SK-N-SH (cell line): ENCODE measurements around the gene SRSF12. TPM values are rescaled to one million over a fixed set of nuclear protein-coding genes. Genes with fewer than 3 reads are reported as not detected.

ENCODE experiments used
- CTCF ChIA-PET: fragments of 300-600, 350-600 bp; formaldehyde crosslinking; extraction: SDS; loops from one replicate; lab custom pipeline; 2021; lab: Yijun Ruan, JAX
- POLR2A ChIA-PET: fragments of 350-600 bp; sonication (Branson Sonifier 250); formaldehyde crosslinking; extraction: SDS; loops from one replicate; lab custom pipeline; 2020; ENCODE audit warnings: antibody characterized with exemption, inconsistent platforms; lab: Yijun Ruan, JAX
- DNase-seq: peaks from one replicate; pipeline ENCODE4 v3.0.0; 2012
- H2AFZ ChIP-seq: fragments of 200-600 bp; sonication (generic); 2 replicates; pipeline ENCODE4 v1.8.1; 2016; ENCODE audit warnings: antibody characterized with exemption, mild to moderate bottlenecking, low read depth
- H3F3A ChIP-seq: fragments of 200-600 bp; sonication (generic); replicated peaks from 2 replicates; pipeline ENCODE3; 2016; ENCODE audit warnings: antibody characterized with exemption, mild to moderate bottlenecking; ENCODE audit not compliant: insufficient read depth
- H3K27ac ChIP-seq, 2 experiments: fragments of 200-500 bp in 1 of 2; fragments of 200-600 bp in 1 of 2; sonication (Bioruptor generic) in 1 of 2; sonication (generic), shearing (Covaris generic) in 1 of 2; 2 replicates each; pipeline versions ENCODE4 v1.5.1 to v1.6.1; 2014 to 2016; ENCODE audit warnings: low read depth in 2 of 2, inconsistent platforms in 1 of 2, low read length in 1 of 2, mild to moderate bottlenecking in 1 of 2, mixed read lengths in 1 of 2
- H3K27me3 ChIP-seq: fragments of 200-600 bp; sonication (generic), shearing (Covaris generic); 2 replicates; pipeline ENCODE4 v1.6.1; 2016; ENCODE audit warnings: mixed run types; ENCODE audit not compliant: insufficient read depth
- H3K36me3 ChIP-seq, 2 experiments: fragments of 200-500 bp in 1 of 2; fragments of 200-600 bp in 1 of 2; sonication (Bioruptor generic) in 1 of 2; sonication (generic) in 1 of 2; replicated peaks in 1 of 2; 2 replicates each; pipeline versions ENCODE3 to v1.5.1; 2014 to 2016; ENCODE audit warnings: low read length in 1 of 2, mild to moderate bottlenecking in 1 of 2; ENCODE audit not compliant: insufficient read depth in 2 of 2, control insufficient read depth in 1 of 2
- H3K4me1 ChIP-seq, 2 experiments: fragments of 200-500 bp in 1 of 2; fragments of 200-600 bp in 1 of 2; sonication (Bioruptor generic) in 1 of 2; sonication (generic), shearing (Covaris generic) in 1 of 2; 2 replicates each; pipeline versions ENCODE4 v1.5.1 to v1.6.1; 2014 to 2016; ENCODE audit warnings: low read depth in 1 of 2, low read length in 1 of 2, mixed run types in 1 of 2; ENCODE audit not compliant: insufficient read depth in 2 of 2, control insufficient read depth in 1 of 2
- H3K4me2 ChIP-seq: fragments of 200-600 bp; sonication (generic), shearing (Covaris generic); 2 replicates; pipeline ENCODE4 v1.6.1; 2017; ENCODE audit warnings: mixed run types
- H3K4me3 ChIP-seq, 2 experiments: fragments of 200-500 bp in 1 of 2; fragments of 200-600 bp in 1 of 2; sonication (Bioruptor generic) in 1 of 2; sonication (generic), shearing (Covaris generic) in 1 of 2; 2 replicates each; pipeline versions ENCODE4 v1.5.1 to v1.8.1; 2014 to 2016; ENCODE audit warnings: low read depth in 2 of 2, inconsistent platforms in 1 of 2, low read length in 1 of 2, mild to moderate bottlenecking in 1 of 2, mixed read lengths in 1 of 2, moderate library complexity in 1 of 2
- H3K79me2 ChIP-seq: fragments of 200-600 bp; sonication (generic); 2 replicates; pipeline ENCODE4 v1.8.1; 2017; ENCODE audit warnings: mild to moderate bottlenecking; ENCODE audit not compliant: insufficient read depth
- H3K9ac ChIP-seq: fragments of 200-600 bp; sonication (generic); 2 replicates; pipeline ENCODE4 v1.6.1; 2017; ENCODE audit warnings: mixed run types
- H3K9me2 ChIP-seq: fragments of 200-600 bp; sonication (generic); 2 replicates; pipeline ENCODE4 v1.6.1; 2017; ENCODE audit warnings: mixed run types
- H3K9me3 ChIP-seq: fragments of 200-600 bp; sonication (generic); 2 replicates; pipeline ENCODE4 v1.6.1; 2017; ENCODE audit warnings: mixed run types, mild to moderate bottlenecking, moderate library complexity
- H4K20me1 ChIP-seq: fragments of 200-600 bp; sonication (generic); 2 replicates; pipeline ENCODE4 v1.6.1; 2017; ENCODE audit warnings: mild to moderate bottlenecking, mixed run types; ENCODE audit not compliant: insufficient read depth
- ELF1 ChIP-seq: IDR thresholded peaks from 2 replicates; pipeline ENCODE4 v1.4.0; 2012
- EP300 ChIP-seq, 2 experiments: IDR thresholded peaks; 2 replicates each; pipeline versions ENCODE4 v1.4.0 to v1.6.1; 2012; ENCODE audit warnings: borderline replicate concordance in 1 of 2, low read depth in 1 of 2, low read length in 1 of 2
- FOSL2 ChIP-seq: IDR thresholded peaks from 2 replicates; pipeline ENCODE4 v1.4.0; 2012; ENCODE audit warnings: low read depth, mild to moderate bottlenecking, moderate library complexity, borderline replicate concordance
- FOXM1 ChIP-seq: IDR thresholded peaks from 2 replicates; pipeline ENCODE4 v1.4.0; 2012; ENCODE audit warnings: low read depth, mild to moderate bottlenecking
- GABPA ChIP-seq: IDR thresholded peaks from 2 replicates; pipeline ENCODE4 v1.4.0; 2012; ENCODE audit warnings: low read depth, mild to moderate bottlenecking
- MXI1 ChIP-seq: IDR thresholded peaks from 2 replicates; pipeline ENCODE4 v1.6.1; 2012; ENCODE audit warnings: mild to moderate bottlenecking, low read depth, low read length, improper control_type of control experiment
- NFIC ChIP-seq: IDR thresholded peaks from 2 replicates; pipeline ENCODE4 v1.4.0; 2012; ENCODE audit warnings: borderline replicate concordance
- POLR2AphosphoS5 ChIP-seq: IDR thresholded peaks from 2 replicates; pipeline ENCODE4 v1.6.1; 2012; ENCODE audit warnings: low read depth, low read length
- RAD21 ChIP-seq: IDR thresholded peaks from 2 replicates; pipeline ENCODE4 v1.6.1; 2012; ENCODE audit warnings: mild to moderate bottlenecking, low read length
- RCOR1 ChIP-seq: fragments of 150-350 bp; IDR thresholded peaks from 2 replicates; pipeline ENCODE4 v1.6.1; 2017; ENCODE audit warnings: antibody characterized with exemption, low read length
- RFX5 ChIP-seq: IDR thresholded peaks from 2 replicates; pipeline ENCODE4 v1.6.1; 2012; ENCODE audit warnings: mild to moderate bottlenecking, improper control_type of control experiment, low read length
- RXRA ChIP-seq: IDR thresholded peaks from 2 replicates; pipeline ENCODE4 v1.4.0; 2012; ENCODE audit warnings: low read depth, mild to moderate bottlenecking, borderline replicate concordance
- SIN3A ChIP-seq: IDR thresholded peaks from 2 replicates; pipeline ENCODE4 v1.6.1; 2012; ENCODE audit warnings: low read depth, mild to moderate bottlenecking, low read length, moderate library complexity, borderline replicate concordance
- SMC3 ChIP-seq: IDR thresholded peaks from 2 replicates; pipeline ENCODE4 v1.6.1; 2012; ENCODE audit warnings: low read depth, low read length, improper control_type of control experiment
- TAF1 ChIP-seq: IDR thresholded peaks from 2 replicates; pipeline ENCODE4 v1.6.1; 2012; ENCODE audit warnings: low read depth, mild to moderate bottlenecking, low read length, moderate library complexity, borderline replicate concordance
- TEAD4 ChIP-seq: IDR thresholded peaks from 2 replicates; pipeline ENCODE4 v1.4.0; 2012; ENCODE audit warnings: mild to moderate bottlenecking, borderline replicate concordance; ENCODE audit not compliant: insufficient read depth
- YY1 ChIP-seq: IDR thresholded peaks from 2 replicates; pipeline ENCODE4 v1.4.0; 2012; ENCODE audit warnings: low read depth, mild to moderate bottlenecking
- WGBS: methylation state at CpG from one replicate; pipeline ENCODE4 v1.1.6; 2017; ENCODE audit warnings: low lambda C conversion rate; 5-methylcytosine and 5-hydroxymethylcytosine counted together
- polyA plus RNA-seq, 3 experiments: library from polyadenylated mRNA; depleted of rRNA; stranded (reverse); fragments of >200 nt; gene quantifications; 2 replicates each; pipeline ENCODE4 v1.2.3, GENCODE V29; 2012
- TF ChIP-seq, protein P1 (sequence below): IDR thresholded peaks from 2 replicates; pipeline ENCODE4 v1.6.1; 2012; ENCODE audit warnings: mild to moderate bottlenecking, low read depth, low read length, moderate library complexity
- TF ChIP-seq, protein P2 (sequence below): fragments of 150-350 bp; IDR thresholded peaks from 2 replicates; pipeline ENCODE4 v1.6.1; 2016; ENCODE audit warnings: mild to moderate bottlenecking, low read depth, low read length
- TF ChIP-seq, protein P3 (sequence below): IDR thresholded peaks from 2 replicates; pipeline ENCODE4 v1.4.0; 2012; ENCODE audit warnings: low read depth

SRSF12 gene
- polyA plus RNA-seq, 1 of the 3 experiments (the other 2 are of a cell fraction), result 1.1 TPM

DNA sequence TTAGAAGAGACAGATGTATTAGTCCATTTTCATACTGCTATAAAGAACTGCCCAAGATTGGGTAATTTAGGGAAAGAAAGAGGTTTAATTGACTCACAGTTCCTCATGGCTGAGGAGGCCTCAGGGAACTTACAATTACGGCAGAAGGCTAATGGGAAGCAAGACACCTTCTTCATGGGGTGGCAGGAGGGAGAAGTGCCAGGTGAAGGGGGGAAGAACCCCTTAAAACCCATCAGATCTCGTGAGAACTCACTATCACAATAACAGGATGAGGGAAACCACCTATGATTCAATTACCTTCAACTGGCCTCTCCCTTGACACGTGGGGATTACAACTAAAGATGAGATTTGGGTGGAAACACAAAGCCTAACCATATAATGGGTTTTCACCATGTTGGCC is 66.2 kb downstream of the SRSF12 start:
- H3K4me1 ChIP-seq, result no peaks in the 10 kb centered on the region; a peak in 2 of 4 replicates
- no peaks in the 10 kb centered on the region for H4K20me1 ChIP-seq
- no peak overlapping the region for H3K27ac ChIP-seq
- TF ChIP-seq GABPA, result no peak
- no peak for TF ChIP-seq ELF1
- no peak for TF ChIP-seq POLR2AphosphoS5
- no peak for TF ChIP-seq TAF1
- TF ChIP-seq NFIC, result no peak
- TF ChIP-seq RCOR1, result no peak
- TF ChIP-seq RXRA, result no peak
- TF ChIP-seq FOSL2, result no peak
- TF ChIP-seq SMC3, result no peak
- no peak for TF ChIP-seq RAD21
- TF ChIP-seq FOXM1, result no peak
- no peaks in the 10 kb centered on the region for H3K36me3 ChIP-seq
- CTCF ChIA-PET, result interaction anchor here (1.4 kb wide), 1 partner anchor 191 kb away, joined by 4 read pairs; no protein-coding TSS in a partner anchor
- H3K79me2 ChIP-seq, result no peaks in the 10 kb centered on the region
- no peak overlapping the region for H3K4me2 ChIP-seq
- no peak for DNase-seq
- POLR2A ChIA-PET, result no interaction called here
- no peaks in the 10 kb centered on the region for H3K9me3 ChIP-seq
- 68% methylated on average over 3 of the region's 3 CpGs for WGBS
- no peaks in the 10 kb centered on the region for H3K9me2 ChIP-seq
- no peaks in the 10 kb centered on the region for H3F3A ChIP-seq
- H3K27me3 ChIP-seq, result no peaks in the 10 kb centered on the region
- H3K4me3 ChIP-seq, result no peak overlapping the region
- H2AFZ ChIP-seq, result no peak overlapping the region
- no peak overlapping the region for H3K9ac ChIP-seq

DNA sequence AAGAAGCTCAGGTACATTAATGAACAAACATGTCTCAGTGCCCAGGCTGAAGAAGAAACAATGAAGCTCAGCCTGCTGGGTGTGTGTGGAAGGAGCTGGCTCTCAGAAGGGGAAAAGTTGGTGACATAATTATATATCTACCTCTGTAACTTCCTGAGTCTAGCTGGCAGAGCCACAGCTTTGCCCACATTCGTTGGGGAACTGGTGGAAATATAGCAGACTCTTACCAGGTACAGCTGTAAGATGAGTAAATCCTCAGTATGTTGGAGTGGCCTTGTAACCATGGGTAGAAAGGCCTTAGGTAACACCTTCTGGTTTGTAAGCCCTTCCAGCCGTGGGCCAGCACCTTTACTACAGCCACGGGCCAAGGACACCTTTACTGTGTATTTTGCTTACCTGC is 67.2 kb downstream of the SRSF12 start:
- WGBS, result 80% methylated on average over 3 of the region's 3 CpGs

DNA sequence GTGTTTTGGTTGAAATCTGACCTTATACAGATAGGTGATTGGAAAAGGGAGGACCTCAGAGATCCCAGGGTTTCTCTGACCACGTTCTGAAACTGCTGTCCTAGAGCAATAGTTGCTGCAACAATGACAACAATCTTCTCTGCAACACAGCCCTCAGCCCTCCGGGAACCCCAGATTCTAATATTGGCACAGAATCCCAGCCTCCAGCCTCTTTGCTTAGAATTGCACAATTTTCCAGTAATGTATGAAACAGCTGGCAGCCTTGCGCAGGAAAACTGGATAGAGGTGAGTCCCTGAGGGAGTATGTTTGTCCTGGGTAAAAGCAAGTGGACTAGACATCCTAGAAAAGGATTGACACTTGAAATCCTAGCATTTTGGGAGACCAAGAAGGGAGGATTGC is 67.7 kb downstream of the SRSF12 start:
- ChIA-PET CTCF (interaction anchor here (1.4 kb wide), 1 partner anchor 193 kb away, joined by 4 read pairs; no protein-coding TSS in a partner anchor), POLR2A (no interaction called here)
- H3K79me2 ChIP-seq, result no peaks in the 10 kb centered on the region
- H3F3A ChIP-seq, result no peaks in the 10 kb centered on the region
- no peaks in the 10 kb centered on the region for H4K20me1 ChIP-seq
- no peak overlapping the region for H2AFZ ChIP-seq
- no peak for DNase-seq
- no peaks in the 10 kb centered on the region; a peak in 2 of 4 replicates for H3K4me1 ChIP-seq
- no peaks in the 10 kb centered on the region for H3K27me3 ChIP-seq
- H3K36me3 ChIP-seq, result no peaks in the 10 kb centered on the region
- H3K4me2 ChIP-seq, result no peak overlapping the region
- WGBS, result 53% methylated on average over 3 of the region's 3 CpGs
- H3K4me3 ChIP-seq, result no peak overlapping the region
- no peak overlapping the region for H3K27ac ChIP-seq
- no peaks in the 10 kb centered on the region for H3K9me3 ChIP-seq
- H3K9ac ChIP-seq, result no peak overlapping the region
- no peaks in the 10 kb centered on the region for H3K9me2 ChIP-seq
- no peak for TF ChIP-seq YY1
- TF ChIP-seq SIN3A, result no peak
- no peak for TF ChIP-seq MXI1
- TF ChIP-seq, protein P1, sequence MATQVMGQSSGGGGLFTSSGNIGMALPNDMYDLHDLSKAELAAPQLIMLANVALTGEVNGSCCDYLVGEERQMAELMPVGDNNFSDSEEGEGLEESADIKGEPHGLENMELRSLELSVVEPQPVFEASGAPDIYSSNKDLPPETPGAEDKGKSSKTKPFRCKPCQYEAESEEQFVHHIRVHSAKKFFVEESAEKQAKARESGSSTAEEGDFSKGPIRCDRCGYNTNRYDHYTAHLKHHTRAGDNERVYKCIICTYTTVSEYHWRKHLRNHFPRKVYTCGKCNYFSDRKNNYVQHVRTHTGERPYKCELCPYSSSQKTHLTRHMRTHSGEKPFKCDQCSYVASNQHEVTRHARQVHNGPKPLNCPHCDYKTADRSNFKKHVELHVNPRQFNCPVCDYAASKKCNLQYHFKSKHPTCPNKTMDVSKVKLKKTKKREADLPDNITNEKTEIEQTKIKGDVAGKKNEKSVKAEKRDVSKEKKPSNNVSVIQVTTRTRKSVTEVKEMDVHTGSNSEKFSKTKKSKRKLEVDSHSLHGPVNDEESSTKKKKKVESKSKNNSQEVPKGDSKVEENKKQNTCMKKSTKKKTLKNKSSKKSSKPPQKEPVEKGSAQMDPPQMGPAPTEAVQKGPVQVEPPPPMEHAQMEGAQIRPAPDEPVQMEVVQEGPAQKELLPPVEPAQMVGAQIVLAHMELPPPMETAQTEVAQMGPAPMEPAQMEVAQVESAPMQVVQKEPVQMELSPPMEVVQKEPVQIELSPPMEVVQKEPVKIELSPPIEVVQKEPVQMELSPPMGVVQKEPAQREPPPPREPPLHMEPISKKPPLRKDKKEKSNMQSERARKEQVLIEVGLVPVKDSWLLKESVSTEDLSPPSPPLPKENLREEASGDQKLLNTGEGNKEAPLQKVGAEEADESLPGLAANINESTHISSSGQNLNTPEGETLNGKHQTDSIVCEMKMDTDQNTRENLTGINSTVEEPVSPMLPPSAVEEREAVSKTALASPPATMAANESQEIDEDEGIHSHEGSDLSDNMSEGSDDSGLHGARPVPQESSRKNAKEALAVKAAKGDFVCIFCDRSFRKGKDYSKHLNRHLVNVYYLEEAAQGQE, result no peak
- TF ChIP-seq, protein P2, sequence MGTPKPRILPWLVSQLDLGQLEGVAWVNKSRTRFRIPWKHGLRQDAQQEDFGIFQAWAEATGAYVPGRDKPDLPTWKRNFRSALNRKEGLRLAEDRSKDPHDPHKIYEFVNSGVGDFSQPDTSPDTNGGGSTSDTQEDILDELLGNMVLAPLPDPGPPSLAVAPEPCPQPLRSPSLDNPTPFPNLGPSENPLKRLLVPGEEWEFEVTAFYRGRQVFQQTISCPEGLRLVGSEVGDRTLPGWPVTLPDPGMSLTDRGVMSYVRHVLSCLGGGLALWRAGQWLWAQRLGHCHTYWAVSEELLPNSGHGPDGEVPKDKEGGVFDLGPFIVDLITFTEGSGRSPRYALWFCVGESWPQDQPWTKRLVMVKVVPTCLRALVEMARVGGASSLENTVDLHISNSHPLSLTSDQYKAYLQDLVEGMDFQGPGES, result no peak
- no peak for TF ChIP-seq TEAD4
- no peak for TF ChIP-seq NFIC
- TF ChIP-seq EP300 (IDR thresholded peaks at IDR 0.05; ENCODE audit: borderline replicate concordance in 1 of 2, low read depth in 1 of 2, low read length in 1 of 2), result no peak

More for the DNA sequence above, 67.2 kb downstream of the SRSF12 start:
- H3K79me2 ChIP-seq, result no peaks in the 10 kb centered on the region
- TF ChIP-seq, protein P3, sequence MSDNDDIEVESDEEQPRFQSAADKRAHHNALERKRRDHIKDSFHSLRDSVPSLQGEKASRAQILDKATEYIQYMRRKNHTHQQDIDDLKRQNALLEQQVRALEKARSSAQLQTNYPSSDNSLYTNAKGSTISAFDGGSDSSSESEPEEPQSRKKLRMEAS, result no peak
- no peak for TF ChIP-seq TEAD4
- TF ChIP-seq RCOR1, result no peak
- TF ChIP-seq RFX5, result no peak
- no peak for TF ChIP-seq TAF1
- no peak overlapping the region for H3K27ac ChIP-seq
- ChIA-PET POLR2A (no interaction called here), CTCF (interaction anchor here (1.4 kb wide), 1 partner anchor 192 kb away, joined by 4 read pairs; no protein-coding TSS in a partner anchor)
- H3K4me1 ChIP-seq, result no peaks in the 10 kb centered on the region; a peak in 2 of 4 replicates
- H3K27me3 ChIP-seq, result no peaks in the 10 kb centered on the region
- no peak for DNase-seq
- no peak overlapping the region for H3K9ac ChIP-seq
- no peak overlapping the region for H3K4me2 ChIP-seq
- H4K20me1 ChIP-seq, result no peaks in the 10 kb centered on the region
- H3K4me3 ChIP-seq, result no peak overlapping the region
- H3F3A ChIP-seq, result no peaks in the 10 kb centered on the region
- H2AFZ ChIP-seq, result no peak overlapping the region
- H3K9me2 ChIP-seq, result no peaks in the 10 kb centered on the region
- H3K9me3 ChIP-seq, result no peaks in the 10 kb centered on the region
- H3K36me3 ChIP-seq, result no peaks in the 10 kb centered on the region
